Activated T-cell treated with anti-CD3 and anti-CD28 coated beads for 4 hours (primary cell): ENCODE measurements around the gene FOXC2.

ENCODE experiments used
- DNase-seq: peaks from one replicate; pipeline ENCODE4 v3.0.0-alpha.2; 2020

Gene FOXC2

DNA sequence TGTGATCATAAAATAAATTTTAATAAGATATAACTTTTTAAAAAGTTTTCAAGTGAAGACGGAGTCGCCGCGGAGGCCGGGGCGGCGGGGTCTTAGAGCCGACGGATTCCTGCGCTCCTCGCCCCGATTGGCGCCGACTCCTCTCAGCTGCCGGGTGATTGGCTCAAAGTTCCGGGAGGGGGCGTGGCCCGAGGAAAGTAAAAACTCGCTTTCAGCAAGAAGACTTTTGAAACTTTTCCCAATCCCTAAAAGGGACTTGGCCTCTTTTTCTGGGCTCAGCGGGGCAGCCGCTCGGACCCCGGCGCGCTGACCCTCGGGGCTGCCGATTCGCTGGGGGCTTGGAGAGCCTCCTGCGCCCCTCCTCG lies at the start of gene FOXC2:
Gene FOXC2 (plus strand): TSS at position 229 of the 365 bp plus-strand sequence. CDS start 507 bp downstream, outside the sequence.
- peak; percentile 28 for DNase-seq

GRCh38 chr16:86517033-86517432 lies 49.6 kb upstream of the FOXC2 start:
- DNase-seq = no peak

GRCh38 chr16:86517652-86518258 lies 48.9 kb upstream of the FOXC2 start:
- no peak for DNase-seq

GRCh38 chr16:86519007-86519648 lies 47.5 kb upstream of the FOXC2 start:
- DNase-seq = no peak

DNA sequence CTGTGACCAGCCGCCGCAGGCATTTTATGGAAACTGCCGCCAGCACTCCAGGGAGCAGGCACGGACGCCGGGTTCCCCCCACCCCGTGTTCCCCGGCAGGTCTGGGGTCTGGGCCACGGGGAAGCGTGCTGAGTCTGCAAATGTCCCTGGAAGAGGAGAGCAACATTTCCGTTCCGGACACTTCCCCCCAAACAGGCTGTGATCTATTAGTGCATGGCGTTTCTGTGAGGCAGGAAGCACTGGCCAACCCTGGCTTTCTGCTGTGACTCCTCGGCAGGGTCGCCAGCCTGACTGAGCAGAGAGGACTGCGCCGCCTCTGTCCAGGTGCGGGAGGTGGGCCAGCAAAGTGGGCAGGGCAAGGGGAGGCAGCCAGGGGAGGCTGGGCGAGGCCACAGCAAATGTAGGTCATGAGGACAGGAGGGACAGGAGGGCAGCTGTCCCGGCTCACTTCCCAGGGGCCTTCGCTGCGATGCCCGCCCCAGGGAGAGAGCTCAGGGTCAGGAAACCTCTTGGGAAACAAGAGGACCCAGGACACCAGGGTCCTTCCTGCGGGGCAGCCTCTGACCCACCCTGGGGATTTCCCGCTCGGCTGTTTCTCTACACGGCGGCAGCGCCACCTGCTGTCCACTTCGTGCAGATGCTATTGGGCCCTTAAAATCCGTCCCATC lies 46.8 kb upstream of the FOXC2 start:
- DNase-seq = peak; percentile 28

- no peak for DNase-seq
These were observed 46.1 kb upstream of the FOXC2 start for GRCh38 chr16:86520317-86521210.

GRCh38 chr16:86521236-86522197 lies 45.1 kb upstream of the FOXC2 start:
- no peak for DNase-seq

DNA sequence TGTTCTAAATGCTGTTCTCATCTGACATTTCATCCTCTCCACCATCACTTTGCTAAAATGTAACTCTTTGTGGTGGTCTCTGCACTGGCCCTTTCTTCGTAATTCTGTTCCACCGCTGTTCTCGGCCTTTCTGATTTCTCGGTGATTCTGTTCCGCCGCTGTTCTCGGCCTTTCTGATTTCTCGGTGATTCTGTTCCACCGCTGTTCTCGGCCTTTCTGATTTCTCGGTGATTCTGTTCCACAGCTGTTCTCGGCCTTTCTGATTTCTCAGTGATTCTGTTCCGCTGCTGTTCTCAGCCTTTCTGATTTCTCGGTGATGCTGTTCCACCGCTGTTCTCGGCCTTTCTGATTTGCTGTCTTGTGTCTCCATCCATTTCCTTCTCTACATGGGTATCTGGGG lies 44.0 kb upstream of the FOXC2 start:
- DNase-seq = no peak

DNA sequence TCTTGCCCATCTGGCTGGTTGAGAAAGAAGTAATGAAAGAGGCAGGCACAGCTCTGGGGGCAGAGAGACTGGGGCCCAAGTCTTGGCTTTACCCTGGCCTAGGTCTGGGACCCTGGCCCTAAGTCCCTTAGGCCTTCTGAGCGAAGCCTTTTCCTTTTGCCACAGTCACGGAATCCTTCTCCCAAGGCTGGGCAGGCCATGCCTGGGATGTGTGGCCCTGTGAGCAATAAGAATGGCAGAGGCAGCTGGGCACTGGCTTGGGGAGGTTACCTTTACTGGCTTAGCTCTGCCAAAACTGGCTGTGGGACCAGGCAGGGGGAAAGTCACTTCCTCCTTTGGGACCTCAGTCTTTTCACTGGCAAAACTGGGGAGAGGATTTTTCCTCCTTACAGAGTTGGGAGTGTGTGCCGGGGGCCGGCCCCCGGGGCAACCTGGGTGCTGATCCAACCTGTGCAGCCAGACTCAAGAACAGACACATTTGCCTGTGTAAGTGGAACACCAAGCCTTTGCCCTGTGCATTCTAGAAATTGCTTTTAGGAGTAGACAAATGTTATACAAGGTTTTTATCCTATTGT lies 43.4 kb upstream of the FOXC2 start:
- no peak for DNase-seq

DNA sequence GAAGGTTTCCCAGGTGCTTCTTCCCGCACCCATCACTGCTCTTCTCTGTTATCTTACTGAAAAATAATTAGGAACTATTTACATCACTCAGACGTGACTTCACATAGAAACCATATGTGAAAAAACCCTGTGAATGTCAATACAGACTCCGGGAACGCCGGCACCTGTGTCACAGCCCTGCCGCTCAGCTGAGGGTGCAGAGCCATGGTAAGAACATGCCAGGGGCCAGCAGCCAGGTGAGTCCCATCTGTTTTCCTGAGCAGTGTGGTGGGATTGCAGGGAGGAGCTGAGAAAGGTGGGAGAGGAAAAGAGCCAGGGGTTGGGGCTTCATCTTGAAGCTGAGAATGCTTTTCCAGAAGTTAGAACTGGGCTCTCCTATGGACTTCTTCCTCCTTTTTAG lies 42.6 kb upstream of the FOXC2 start:
- no peak for DNase-seq

DNA sequence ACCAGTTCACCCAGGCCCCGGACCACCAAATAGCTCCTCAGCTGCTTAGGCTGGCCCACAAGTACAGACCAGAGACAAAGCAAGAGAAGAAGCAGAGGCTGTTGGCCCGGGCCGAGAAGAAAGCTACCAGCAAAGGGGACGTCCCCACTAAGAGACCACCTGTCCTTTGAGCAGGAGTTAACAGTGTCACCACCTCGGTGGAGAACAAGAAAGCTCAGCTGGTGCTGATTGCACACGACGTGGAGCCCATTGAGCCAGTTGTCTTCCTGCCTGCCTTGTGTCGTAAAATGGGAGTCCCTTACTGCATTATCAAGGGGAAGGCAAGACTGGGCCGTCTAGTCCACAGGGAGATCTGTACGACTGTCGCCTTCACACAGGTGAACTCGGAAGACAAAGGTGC lies 40.9 kb upstream of the FOXC2 start:
- no peak for DNase-seq

GRCh38 chr16:86527366-86527765 lies 39.3 kb upstream of the FOXC2 start:
- DNase-seq = no peak

GRCh38 chr16:86528061-86528929 lies 38.3 kb upstream of the FOXC2 start:
- no peak for DNase-seq

- no peak for DNase-seq
These were observed 37.5 kb upstream of the FOXC2 start for GRCh38 chr16:86529160-86529559.

GRCh38 chr16:86530251-86531190 lies 36.1 kb upstream of the FOXC2 start:
- DNase-seq = no peak

GRCh38 chr16:86531191-86531545 lies 35.5 kb upstream of the FOXC2 start:
- no peak for DNase-seq

DNA sequence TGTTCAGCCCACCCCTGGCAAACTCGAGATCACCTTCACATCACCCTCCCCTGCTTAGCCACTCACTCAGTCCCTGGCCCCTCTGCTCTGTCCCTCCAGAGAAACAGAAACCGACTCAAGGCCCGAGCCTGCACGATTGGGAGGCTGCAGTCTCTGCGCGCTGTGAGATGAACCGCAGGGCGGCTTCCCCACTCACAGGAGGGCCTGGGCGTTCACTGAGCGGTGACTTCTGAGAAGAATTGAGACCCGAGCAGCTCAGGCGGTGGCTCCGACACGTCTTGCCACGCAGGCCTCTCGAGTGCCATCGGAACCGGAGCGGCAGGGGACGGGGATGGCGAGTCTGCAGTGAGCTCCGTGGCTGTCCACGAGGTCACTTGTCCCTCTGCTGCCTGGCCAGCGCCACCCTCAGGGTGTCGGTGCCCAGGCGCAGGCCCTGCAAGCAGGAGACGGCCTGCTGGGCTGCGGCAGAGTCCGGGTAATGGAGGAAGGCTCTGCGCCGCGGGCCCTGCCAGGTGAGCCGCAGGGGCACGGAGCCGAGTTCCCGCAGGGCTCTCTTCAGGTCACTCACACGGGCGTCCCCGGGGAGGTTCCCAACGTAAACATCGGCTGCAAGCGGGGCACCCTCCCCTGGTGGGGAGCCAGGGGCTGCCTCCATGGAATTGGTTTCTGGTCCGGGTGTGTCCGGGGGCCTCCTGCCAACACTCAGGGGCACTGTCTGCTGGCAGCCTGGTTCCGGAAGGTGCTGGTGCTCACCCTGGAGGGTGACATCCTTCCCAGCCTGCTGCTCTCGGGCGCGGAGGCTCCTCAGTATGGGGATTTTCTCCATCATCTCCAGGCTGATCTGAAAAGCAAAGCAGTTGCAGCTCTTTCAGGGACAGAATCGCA lies 34.7 kb upstream of the FOXC2 start:
- no peak for DNase-seq

GRCh38 chr16:86532526-86532815 lies 34.2 kb upstream of the FOXC2 start:
- no peak for DNase-seq

DNA sequence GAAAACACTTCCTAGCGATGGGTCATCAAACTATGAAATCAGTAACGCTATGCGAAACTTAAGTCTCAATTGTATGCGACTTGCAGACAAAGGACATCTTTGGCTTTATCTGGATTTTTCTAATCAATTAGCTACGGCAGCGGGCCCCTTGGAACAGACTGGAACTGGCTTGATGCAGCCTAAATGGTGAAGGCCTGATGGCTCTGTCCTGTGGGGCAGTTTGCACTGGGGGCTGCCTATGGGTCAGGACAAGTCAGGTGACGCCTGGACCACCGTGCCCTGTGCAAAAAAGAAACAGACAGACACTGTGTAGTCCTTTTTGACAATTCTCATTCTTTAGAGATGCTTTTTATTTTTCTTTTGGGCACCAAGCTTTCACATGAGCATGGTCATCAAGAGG lies 33.6 kb upstream of the FOXC2 start:
- DNase-seq = no peak
